ENCODE measurements around the gene MED16.

GRCh38 chr19:916645-917322 lies 23.8 kb upstream of the MED16 start:
- TF ChIP-seq CTCF (IDR thresholded peaks at IDR 0.05) (no peak), POLR2AphosphoS5 (IDR thresholded peaks at IDR 0.05) (no peak), POLR2A (IDR thresholded peaks at IDR 0.05) (no peak)

Measured in transverse colon (tissue), 4 donors.